Sigmoid colon (tissue), 7 donors: Measurements from ENCODE around the gene HDLBP. TPM values are rescaled to one million over a fixed set of nuclear protein-coding genes. Genes with fewer than 3 reads are reported as not detected.

Experiments used
- DNase-seq: peaks from one replicate; pipeline ENCODE4 v3.0.0-alpha.2; 2019
- H3K27ac ChIP-seq, 4 donors: fragments of 200-600 bp; sonication (generic); one replicate each; pipeline ENCODE4 v1.5.1; 2016 to 2019; ENCODE audit warnings: mild to moderate bottlenecking in 1 of 4
- H3K27me3 ChIP-seq, 3 donors: fragments of 200-600 bp; sonication (generic); one replicate each; pipeline ENCODE4 v1.5.1; 2019; ENCODE audit warnings: mild to moderate bottlenecking in 1 of 3
- H3K36me3 ChIP-seq, 4 donors: fragments of 200-600 bp; sonication (generic); one replicate each; pipeline ENCODE4 v1.5.1; 2016 to 2019
- H3K4me1 ChIP-seq, 4 donors: fragments of 200-600 bp; sonication (generic); one replicate each; pipeline ENCODE4 v1.5.1; 2017 to 2019
- H3K4me3 ChIP-seq, 4 donors: fragments of 200-600 bp; sonication (generic); one replicate each; pipeline ENCODE4 v1.5.1; 2017 to 2019; ENCODE audit warnings: mild to moderate bottlenecking in 2 of 4, moderate library complexity in 1 of 4
- H3K9me3 ChIP-seq, 4 donors: fragments of 200-600 bp in 3 of 4; sonication (generic) in 3 of 4; one replicate each; pipeline versions ENCODE4 v1.5.1 to v1.6.1; 2013 to 2019
- CTCF ChIP-seq, 4 experiments: fragments of 450-650 bp in 3 of 4; fragments of 200-600 bp in 1 of 4; IDR thresholded peaks; one replicate each; pipeline ENCODE4 v1.5.1; 2016 to 2019; ENCODE audit warnings: antibody characterized with exemption in 4 of 4, mild to moderate bottlenecking in 3 of 4, moderate library complexity in 2 of 4
- EP300 ChIP-seq, 4 donors: sonication (generic); formaldehyde crosslinking; IDR thresholded peaks; one replicate each; pipeline ENCODE4 v1.6.1; 2017; ENCODE audit warnings: antibody characterized with exemption in 4 of 4
- POLR2A ChIP-seq, 2 donors: fragments of 450-650 bp; IDR thresholded peaks; one replicate each; pipeline ENCODE4 v1.6.1; 2016; ENCODE audit warnings: antibody characterized with exemption in 2 of 2, mild to moderate bottlenecking in 2 of 2, moderate library complexity in 2 of 2
- POLR2AphosphoS5 ChIP-seq, 4 donors: sonication (generic); formaldehyde crosslinking; IDR thresholded peaks; one replicate each; pipeline ENCODE4 v1.6.1; 2017; ENCODE audit warnings: antibody characterized with exemption in 4 of 4
- WGBS, 2 donors: extraction: QIAGEN DNeasy Blood & Tissue Kit; methylation state at CpG; one replicate each; pipeline ENCODE4 v1.1.7; 2013; 5-methylcytosine and 5-hydroxymethylcytosine counted together
- intact Hi-C: fragments of 100-400 bp; cut with DNase I; formaldehyde crosslinking; loops from one replicate; pipeline ENCODE4 v1.15.1; 2023
- polyA plus RNA-seq, 3 donors: library from polyadenylated mRNA; stranded (reverse); fragments of 200-250 nt; gene quantifications; one replicate each; pipeline ENCODE4 v1.2.3, GENCODE V29; 2013
- total RNA-seq, 4 donors: library from RNA; depleted of rRNA; stranded (reverse); fragments of >200 nt; gene quantifications; one replicate each; pipeline ENCODE4 v1.1.0, GENCODE V29; 2016
- donor health status: healthy with polysubstance abuse.
- donor health status: Bipolar disorder and iron deficiency.
- donor health status: healthy.

The HDLBP gene
- total RNA-seq (100 to 1,000 TPM; 201 to 281 (median 247) TPM), polyA plus RNA-seq (100 to 1,000 TPM; 115 to 182 (median 117) TPM)

- no peaks in the 10 kb centered on the region for H3K27me3 ChIP-seq
- intact Hi-C loops = loop anchor here (1.0 to 10.0 kb wide), 6 partner anchors 41 to 750 kb away; partner anchors contain the start of genes ATG4B, DTYMK, DUSP28 and FARP2
- H3K27ac ChIP-seq = peak within 1 kb of the TSS; percentile 97 to 99 (median 98)
- H3K36me3 ChIP-seq = no peaks in the 10 kb centered on the region
- peak; percentile 99 for DNase-seq
- peak; percentile 68 to 85 (median 76) for TF ChIP-seq POLR2AphosphoS5 (IDR thresholded peaks at IDR 0.05)
- peak; percentile 52 to 69 for TF ChIP-seq POLR2A (IDR thresholded peaks at IDR 0.05)
- peak in 1 of 4 donors; percentile 80 for TF ChIP-seq EP300 (IDR thresholded peaks at IDR 0.05)
- no peak for TF ChIP-seq CTCF (IDR thresholded peaks at IDR 0.05)
- H3K9me3 ChIP-seq = no peaks in the 10 kb centered on the region
- H3K4me3 ChIP-seq = peak within 1 kb of the TSS; percentile 73 to 93 (median 89)
- 0% methylated on average over 73 of the region's 73 CpGs for WGBS, 2 donors
- H3K4me1 ChIP-seq = peaks cover 0 to 69% (median 55%) of the 10 kb centered on the region in 4 donors
These were observed at the start of gene HDLBP for GRCh38 chr2:241315093-241315878. Gene HDLBP (minus strand): TSS chr2:241315672. CDS start chr2:241266869, 48,803 bp downstream.

- DNase-seq = no peak
- Histone ChIP-seq H3K27me3 (no peaks in the 10 kb centered on the region), H3K36me3 (no peaks in the 10 kb centered on the region), H3K4me3 (no peak overlapping the region), H3K9me3 (no peaks in the 10 kb centered on the region), H3K4me1 (peaks cover 0 to 20% (median 8%) of the 10 kb centered on the region in 4 donors), H3K27ac (no peak overlapping the region)
- no peak for TF ChIP-seq CTCF (IDR thresholded peaks at IDR 0.05)
- TF ChIP-seq EP300 (IDR thresholded peaks at IDR 0.05) = no peak
- no peak for TF ChIP-seq POLR2AphosphoS5 (IDR thresholded peaks at IDR 0.05)
- no peak for TF ChIP-seq POLR2A (IDR thresholded peaks at IDR 0.05)
- WGBS, 2 donors = 66 to 79% methylated on average over 2 of the region's 2 CpGs
- intact Hi-C loops = no loop called here
These were observed 49.3 kb upstream of the HDLBP start for GRCh38 chr2:241364781-241365180.

- H3K27ac ChIP-seq = no peak overlapping the region
- H3K4me1 ChIP-seq = peaks cover 0 to 18% (median 8%) of the 10 kb centered on the region in 4 donors
- no peaks in the 10 kb centered on the region for H3K9me3 ChIP-seq
- TF ChIP-seq POLR2AphosphoS5 (IDR thresholded peaks at IDR 0.05) (no peak), EP300 (IDR thresholded peaks at IDR 0.05) (no peak), CTCF (IDR thresholded peaks at IDR 0.05) (no peak)
- H3K36me3 ChIP-seq = no peaks in the 10 kb centered on the region
- DNase-seq = no peak
- no peak overlapping the region for H3K4me3 ChIP-seq
- intact Hi-C loops = no loop called here
- no peaks in the 10 kb centered on the region for H3K27me3 ChIP-seq
- 69 to 83% methylated on average over 7 of the region's 7 CpGs for WGBS, 2 donors
These were observed 48.0 kb upstream of the HDLBP start for GRCh38 chr2:241363426-241363825.

- intact Hi-C loops = loop anchor here (5.0 to 10.0 kb wide), 5 partner anchors 148 to 345 kb away; partner anchors contain the start of genes ATG4B, ING5, STK25 and THAP4
- H3K9me3 ChIP-seq = no peaks in the 10 kb centered on the region
- no peak for DNase-seq
- H3K4me1 ChIP-seq = peaks cover 0 to 39% (median 29%) of the 10 kb centered on the region in 4 donors
- H3K27me3 ChIP-seq = no peaks in the 10 kb centered on the region
- no peak for TF ChIP-seq POLR2A (IDR thresholded peaks at IDR 0.05)
- H3K27ac ChIP-seq = no peak overlapping the region
- WGBS, 2 donors = 32 to 77% methylated on average over 7 of the region's 7 CpGs
- no peak overlapping the region for H3K4me3 ChIP-seq
- no peaks in the 10 kb centered on the region for H3K36me3 ChIP-seq
These were observed 44.1 kb upstream of the HDLBP start for GRCh38 chr2:241359481-241360045.

GRCh38 chr2:241358470-241358869 lies 43.0 kb upstream of the HDLBP start:
- H3K4me1 ChIP-seq = peaks cover 0 to 32% (median 26%) of the 10 kb centered on the region in 4 donors
- no peak overlapping the region for H3K4me3 ChIP-seq
- no peak for DNase-seq
- no peaks in the 10 kb centered on the region for H3K27me3 ChIP-seq
- intact Hi-C loops = loop anchor here (5.0 to 10.0 kb wide), 5 partner anchors 149 to 346 kb away; partner anchors contain the start of genes ATG4B, ING5, STK25 and THAP4
- no peak for TF ChIP-seq EP300 (IDR thresholded peaks at IDR 0.05)
- no peak for TF ChIP-seq POLR2AphosphoS5 (IDR thresholded peaks at IDR 0.05)
- TF ChIP-seq POLR2A (IDR thresholded peaks at IDR 0.05) = no peak
- no peak for TF ChIP-seq CTCF (IDR thresholded peaks at IDR 0.05)
- H3K9me3 ChIP-seq = no peaks in the 10 kb centered on the region
- peaks cover 0 to 6% (median 0%) of the 10 kb centered on the region in 4 donors for H3K36me3 ChIP-seq
- H3K27ac ChIP-seq = no peak overlapping the region
- WGBS, 2 donors = 11 to 48% methylated on average over 5 of the region's 5 CpGs
